ENCODE measurements around the gene PICALM.

DNA sequence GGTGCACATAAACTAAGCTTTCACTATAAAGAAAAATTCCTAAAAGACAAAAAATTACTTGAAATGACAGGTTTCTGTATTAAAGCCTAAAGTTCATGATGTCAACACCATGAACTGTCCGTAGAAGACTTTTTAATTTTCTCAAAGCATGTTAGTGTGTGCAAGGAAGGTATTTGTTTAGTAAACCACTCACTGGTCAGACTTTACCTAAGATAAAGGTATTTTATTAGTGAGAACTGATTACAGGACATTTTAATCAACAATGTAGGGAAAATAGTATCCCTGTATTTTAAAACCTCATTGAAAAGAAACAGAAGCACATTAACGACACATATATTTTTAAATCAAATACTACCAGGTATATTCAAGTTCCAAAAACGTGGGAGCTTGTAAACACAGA lies 2.9 kb downstream of the PICALM start:
- TF ChIP-seq POLR2A (IDR thresholded peaks at IDR 0.05) = no peak
- TF ChIP-seq, protein P1, sequence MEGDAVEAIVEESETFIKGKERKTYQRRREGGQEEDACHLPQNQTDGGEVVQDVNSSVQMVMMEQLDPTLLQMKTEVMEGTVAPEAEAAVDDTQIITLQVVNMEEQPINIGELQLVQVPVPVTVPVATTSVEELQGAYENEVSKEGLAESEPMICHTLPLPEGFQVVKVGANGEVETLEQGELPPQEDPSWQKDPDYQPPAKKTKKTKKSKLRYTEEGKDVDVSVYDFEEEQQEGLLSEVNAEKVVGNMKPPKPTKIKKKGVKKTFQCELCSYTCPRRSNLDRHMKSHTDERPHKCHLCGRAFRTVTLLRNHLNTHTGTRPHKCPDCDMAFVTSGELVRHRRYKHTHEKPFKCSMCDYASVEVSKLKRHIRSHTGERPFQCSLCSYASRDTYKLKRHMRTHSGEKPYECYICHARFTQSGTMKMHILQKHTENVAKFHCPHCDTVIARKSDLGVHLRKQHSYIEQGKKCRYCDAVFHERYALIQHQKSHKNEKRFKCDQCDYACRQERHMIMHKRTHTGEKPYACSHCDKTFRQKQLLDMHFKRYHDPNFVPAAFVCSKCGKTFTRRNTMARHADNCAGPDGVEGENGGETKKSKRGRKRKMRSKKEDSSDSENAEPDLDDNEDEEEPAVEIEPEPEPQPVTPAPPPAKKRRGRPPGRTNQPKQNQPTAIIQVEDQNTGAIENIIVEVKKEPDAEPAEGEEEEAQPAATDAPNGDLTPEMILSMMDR (IDR thresholded peaks at IDR 0.05) = no peak
